Fibroblast of skin of right biceps (primary cell): ENCODE data around the gene ATXN7L3.

ENCODE experiments used
- DNase-seq: peaks from one replicate; pipeline ENCODE4 v3.0.0-alpha.2; 2013

Gene ATXN7L3

DNA sequence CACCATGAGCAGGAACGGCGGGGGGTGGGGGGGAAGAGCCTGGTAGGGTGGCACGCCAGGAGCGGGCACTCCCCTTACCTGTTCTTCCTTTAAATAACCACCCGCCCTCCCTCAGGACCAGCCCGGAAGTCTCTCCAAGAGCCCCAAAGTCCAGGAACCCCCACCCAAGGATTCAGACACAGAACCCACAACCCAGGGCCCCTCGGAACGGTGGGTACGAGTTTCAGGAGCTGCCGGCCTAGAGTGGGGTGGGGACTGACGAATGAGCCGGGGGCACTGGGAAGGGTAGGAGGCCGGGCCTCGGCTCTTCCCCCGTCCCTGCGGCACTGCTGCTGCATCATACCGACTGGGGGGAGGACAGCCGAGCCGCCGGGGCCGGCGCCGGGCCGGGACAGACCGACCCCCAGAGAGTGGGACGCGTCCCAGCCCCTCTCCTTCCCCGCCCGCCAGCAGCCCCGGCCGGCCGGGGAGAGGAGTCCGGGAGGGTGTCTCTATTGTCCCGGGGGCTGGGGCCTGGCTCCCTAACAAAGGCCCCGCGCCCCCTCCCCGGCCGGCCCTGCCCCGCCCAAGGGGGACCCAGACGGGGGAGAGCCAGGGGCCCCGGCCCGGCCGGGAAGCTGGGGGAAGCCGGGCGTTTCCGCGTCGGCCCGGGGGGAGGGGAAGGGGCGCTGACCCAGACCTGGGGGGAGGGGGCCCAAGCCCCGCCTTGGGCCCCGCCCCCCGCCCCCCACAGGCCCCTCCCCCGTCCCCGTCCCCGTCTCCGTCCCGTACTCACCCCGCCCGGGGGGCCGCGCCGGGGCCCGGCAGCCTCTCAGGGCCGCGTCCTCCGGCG lies 747 bp downstream of the ATXN7L3 start:
- peak; percentile 73 for DNase-seq

DNA sequence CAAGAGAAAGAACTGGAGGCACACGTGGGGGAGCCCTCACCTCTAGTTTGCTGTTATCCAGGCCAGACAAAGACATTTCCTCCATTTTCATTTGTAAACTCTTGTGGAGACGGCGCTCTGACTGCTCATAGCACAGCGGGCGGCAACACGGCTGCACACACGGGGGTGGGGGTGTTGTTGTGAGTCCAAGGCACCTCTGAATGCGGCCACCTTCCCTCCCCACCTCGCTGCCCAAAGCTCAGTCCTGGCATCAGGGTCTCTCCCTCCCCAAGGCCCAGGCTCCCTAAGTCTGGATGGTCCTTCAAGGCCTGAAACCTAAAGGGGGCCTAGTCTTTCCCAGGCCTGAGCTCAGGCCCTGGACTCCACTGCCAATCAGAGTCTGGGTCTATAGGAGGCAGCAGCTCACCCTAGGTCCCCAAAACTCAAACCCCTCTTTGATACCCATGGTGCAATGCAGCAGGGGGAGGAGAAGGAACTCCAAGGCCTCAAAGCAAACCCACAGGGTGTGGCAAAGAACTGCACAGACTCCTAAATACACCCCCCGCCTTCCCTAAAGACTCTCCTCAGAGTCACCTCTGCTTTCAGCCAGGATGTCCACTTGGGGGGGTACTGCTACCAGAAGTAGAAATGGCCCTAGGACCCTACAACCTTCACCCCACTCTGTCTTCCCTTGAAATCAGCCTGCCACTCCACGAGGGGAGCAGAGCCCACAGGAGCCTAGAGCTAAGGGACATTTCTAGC lies 1.5 kb downstream of the ATXN7L3 start:
- DNase-seq = peak; percentile 77

DNA sequence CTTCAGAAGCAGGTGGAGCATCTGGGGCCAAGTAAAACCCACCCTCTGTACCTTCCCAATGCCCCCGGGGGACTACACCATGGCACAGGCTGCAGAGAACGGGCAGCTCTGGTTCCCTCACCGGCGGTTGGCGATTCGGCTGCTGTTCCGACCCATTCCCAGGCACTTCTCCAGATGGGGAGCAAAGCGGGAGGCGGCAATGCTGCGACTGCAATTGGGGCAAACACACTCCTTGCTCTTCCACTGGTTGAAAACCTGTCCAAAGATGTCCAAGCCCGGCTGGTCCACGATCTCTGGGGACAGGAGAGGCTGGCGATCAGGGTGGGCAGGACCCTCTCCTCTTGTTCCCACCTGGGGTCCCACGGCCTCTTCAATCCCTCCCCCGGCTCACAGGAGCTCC lies 2.6 kb downstream of the ATXN7L3 start:
- DNase-seq = no peak

DNA sequence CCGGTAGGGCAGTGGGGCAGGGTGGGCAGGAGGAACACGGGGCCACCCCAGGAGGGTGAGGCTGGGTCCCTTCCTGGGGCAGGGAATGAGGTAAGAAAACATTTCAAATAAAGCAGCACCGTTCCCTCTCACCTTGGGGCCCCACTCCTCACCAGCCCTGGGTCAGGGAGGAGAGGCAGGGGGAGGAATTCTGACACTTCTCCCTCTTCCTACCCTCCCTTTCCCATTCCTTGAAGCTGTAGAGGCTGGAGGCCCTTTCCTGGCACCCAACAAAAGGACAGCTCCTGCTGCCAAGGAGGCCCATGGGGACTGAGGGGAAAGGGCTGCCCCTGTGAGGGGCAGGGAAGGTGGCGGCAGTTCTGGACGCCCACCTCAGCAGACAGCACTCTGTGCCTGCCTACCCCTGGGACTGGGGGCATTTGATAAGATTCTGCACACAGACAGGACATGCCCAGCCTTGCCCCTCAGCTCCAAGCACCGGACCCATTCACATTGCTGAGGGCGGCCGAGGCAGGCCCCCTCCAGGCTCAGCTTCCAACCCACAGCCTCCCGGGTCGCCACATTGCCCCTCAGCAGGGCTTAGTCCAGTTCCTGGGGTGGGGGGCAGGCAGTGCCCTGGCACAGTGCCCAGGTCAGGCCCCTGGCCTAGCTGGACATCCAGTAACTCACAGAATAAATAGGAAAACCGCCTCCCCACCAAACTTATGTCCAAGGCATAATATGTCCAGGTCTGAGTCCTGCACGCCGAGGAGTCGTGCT lies 6.2 kb downstream of the ATXN7L3 start:
- DNase-seq = no peak

DNA sequence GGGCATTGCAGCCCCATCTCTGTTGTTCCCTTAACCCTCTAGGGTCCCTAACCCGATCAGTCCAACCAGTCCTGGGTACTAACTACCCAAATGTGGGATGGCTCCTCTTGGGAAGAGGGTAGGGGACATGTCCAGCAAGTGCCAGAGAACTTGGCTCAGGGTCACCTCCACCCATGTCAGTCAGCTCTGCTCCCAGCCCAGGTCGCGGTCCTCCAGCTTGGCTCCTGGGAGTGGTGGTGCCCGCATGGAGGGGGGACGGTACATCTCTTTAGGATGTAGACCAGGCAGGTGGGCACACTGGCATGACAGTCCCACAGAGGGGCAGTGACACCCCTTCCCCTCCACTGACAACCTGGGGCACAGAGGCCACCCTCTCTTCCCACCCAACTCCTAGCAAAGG lies 6.9 kb downstream of the ATXN7L3 start:
- no peak for DNase-seq

DNA sequence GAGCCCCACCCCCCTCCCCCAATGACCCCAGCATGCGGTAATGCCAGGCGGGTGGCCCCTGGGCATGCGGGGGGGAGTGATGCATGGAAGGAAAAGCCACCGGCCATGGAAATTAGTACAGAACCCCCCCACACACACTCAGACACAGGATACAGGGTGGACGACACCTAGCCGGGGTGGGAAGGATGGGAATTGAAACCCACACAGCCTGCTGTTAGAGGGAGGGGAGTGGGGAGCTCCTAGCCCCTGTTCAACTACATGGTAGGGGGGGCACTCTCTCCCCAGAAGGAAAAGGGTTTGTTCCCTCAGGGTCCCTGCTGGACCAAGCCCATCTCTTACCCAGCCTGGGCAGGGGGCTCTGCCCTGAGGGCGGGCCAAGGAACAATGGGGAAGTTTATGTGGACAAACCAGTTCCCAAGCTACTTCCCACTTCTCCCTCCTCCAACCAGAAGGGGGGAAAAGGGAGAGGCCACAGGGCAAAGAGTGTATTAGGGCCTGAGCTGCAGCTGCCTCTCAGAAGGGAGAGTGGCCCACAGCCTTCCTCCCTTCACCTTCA lies 7.7 kb downstream of the ATXN7L3 start:
- no peak for DNase-seq

DNA sequence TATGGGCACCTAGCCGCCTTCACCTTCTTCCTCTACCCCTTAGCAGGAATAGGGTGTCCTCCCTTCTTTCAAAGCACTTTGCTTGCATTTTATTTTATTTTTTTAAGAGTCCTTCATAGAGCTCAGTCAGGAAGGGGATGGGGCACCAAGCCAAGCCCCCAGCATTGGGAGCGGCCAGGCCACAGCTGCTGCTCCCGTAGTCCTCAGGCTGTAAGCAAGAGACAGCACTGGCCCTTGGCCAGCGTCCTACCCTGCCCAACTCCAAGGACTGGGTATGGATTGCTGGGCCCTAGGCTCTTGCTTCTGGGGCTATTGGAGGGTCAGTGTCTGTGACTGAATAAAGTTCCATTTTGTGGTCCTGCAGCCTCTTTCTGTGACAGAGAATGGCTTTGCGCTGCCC lies 8.3 kb downstream of the ATXN7L3 start:
- DNase-seq = no peak

DNA sequence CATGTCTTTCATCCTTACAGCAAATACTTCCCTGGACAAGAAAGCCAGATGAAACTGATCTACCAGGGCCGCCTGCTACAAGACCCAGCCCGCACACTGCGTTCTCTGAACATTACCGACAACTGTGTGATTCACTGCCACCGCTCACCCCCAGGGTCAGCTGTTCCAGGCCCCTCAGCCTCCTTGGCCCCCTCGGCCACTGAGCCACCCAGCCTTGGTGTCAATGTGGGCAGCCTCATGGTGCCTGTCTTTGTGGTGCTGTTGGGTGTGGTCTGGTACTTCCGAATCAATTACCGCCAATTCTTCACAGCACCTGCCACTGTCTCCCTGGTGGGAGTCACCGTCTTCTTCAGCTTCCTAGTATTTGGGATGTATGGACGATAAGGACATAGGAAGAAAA lies 9.2 kb downstream of the ATXN7L3 start:
- no peak for DNase-seq

DNA sequence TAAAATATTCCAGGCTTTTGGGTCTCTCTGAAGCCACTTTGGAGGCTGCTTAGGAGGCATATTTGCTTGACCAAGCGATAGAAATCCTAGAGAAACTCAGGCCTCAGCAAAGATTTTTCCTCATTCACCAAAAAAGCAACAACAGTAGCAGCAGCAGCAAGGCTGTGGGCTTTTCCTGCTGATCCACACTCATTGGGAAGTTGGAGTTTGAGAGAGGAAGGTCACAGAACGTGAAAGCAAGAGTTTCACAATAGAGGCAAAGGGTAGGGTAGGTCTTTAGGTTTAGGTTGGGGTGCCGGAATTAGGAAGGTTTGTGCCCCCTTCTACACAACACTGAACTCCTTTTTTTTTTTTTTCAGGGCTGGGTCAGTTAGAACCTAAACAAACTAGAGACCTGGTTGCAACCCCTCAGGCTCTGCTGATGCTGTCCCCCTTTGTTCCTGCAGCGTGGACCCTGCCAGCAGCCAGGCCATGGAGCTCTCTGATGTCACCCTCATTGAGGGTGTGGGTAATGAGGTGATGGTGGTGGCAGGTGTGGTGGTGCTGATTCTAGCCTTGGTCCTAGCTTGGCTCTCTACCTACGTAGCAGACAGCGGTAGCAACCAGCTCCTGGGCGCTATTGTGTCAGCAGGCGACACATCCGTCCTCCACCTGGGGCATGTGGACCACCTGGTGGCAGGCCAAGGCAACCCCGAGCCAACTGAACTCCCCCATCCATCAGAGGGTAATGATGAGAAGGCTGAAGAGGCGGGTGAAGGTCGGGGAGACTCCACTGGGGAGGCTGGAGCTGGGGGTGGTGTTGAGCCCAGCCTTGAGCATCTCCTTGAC lies 10.9 kb downstream of the ATXN7L3 start:
- no peak for DNase-seq

DNA sequence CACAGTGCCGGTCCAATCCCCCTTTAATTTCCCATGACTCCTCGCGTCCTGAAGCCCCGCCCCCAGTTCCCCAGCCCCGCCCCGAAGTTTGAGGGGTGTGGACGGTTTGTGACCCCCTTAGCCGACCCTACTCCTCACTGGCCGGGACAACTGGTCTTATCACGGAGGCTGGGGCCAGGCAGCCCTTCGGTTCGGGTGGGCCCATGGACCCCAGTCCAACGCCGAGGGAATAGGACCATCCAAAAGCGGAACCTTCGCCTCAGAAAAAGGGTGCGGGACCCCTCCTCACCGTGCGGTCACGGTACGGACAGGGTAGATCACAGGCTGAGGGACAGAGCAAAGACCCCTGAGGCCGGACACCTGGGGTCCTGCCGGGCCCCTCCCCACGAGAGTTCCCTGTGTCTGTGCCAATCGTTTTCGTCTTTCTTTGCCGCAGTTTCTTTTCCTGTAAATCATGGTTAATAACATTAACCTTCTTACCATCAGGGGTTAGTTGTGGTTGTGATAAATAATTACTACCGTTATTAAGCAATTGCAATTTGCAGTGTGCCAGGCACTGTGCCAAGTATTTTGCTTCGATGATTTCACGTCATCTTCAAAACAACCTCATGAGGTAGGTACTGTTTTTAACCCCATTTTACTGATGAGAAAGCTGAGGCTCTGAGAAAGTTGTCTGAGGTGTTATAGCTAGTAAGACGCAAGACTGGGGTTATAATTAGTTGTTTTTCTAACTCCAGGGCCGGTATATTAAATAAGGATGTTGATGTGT lies 12.4 kb downstream of the ATXN7L3 start:
- peak; percentile 34 for DNase-seq

DNA sequence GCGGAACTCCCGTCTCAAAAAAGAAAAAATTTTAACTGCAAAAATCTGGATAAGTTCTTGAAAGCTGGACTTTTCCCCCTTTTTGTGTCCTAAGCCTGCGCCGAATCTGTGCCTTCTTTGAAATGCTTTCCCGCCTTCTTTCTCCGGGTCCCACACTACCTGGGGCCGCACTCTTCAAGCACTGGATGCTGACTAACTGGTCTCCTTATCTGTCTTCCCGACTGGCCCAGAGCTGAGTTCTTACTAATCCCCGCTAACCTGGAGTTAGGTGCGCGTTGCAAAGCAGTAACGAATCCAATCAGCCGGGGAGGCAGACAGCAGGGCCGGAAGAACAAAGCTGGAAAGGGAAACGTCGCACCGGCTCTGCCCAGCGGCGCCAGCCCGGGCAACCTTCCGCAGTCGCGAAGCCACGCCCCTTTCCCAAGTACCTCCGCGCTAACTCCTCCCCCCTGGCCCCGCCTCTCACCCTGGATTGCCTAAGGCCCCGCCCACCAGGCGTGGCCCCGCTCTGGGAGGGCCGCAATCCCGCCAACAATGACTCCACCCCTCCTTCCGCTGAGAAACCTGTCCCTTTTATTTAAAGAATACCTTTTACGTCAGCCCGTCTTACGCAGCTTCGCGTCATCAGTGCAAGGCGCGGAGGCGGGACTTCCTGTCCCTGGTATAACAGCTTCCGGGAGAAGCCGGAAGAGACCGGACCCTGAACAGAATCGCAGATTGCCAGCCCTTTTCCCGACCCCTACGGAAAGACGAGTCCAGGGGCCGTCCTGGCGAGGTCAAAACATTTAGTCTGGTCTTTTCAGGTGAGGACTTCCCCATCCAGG lies 13.2 kb downstream of the ATXN7L3 start, which contains the start of gene TMUB2:
TSS of gene TMUB2 (plus strand) at position 666 of the 824 bp plus-strand sequence. CDS start 737 bp downstream, outside the sequence.
- DNase-seq = peak; percentile 99

DNA sequence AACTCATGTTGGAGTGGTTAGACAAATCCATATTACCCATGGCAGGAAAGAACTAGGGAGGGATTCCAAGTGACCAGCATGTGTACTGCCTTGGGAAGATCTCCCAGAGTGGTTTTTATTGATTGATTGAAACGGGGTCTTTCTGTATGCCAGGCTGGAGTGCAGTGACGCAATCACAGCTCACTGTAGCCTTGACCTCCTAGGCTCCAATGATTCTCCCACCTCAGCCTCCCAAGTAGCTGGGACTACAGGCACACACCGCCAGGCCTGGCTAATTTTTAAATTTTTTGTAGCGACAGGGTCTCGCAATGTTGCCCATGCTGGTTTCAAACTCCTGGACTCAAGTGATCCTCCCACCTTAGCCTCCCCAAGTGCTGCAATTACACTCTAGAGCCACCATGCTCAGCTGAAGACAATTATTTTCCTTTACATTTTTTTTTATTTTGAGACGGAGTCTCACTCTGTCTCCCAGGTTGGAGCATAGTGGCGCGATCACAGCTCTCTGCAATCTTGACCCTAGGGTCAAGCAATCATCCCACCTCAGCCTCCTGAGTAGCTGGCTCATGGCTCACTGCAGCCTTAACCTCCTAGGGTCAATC lies 15.4 kb downstream of the ATXN7L3 start:
- DNase-seq = no peak

DNA sequence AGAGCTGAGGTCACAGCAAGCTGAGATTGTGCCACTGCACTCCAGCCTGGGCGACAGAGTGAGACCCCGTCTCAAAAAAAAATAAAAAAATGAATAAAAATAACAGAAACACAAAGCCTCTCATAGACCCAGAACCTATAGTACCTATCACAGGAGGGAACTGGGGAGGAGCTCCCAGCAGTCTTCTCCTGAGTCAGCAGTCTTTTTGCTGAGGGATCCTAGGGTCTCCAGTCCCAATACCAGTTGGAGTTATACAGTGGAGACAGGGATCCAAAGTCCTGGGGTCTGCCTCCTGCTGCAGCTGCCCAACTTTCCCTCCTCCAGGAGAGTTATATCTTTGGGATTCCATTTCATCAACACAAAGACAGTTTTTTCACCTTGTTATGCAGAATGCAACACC lies 16.7 kb downstream of the ATXN7L3 start:
- no peak for DNase-seq

DNA sequence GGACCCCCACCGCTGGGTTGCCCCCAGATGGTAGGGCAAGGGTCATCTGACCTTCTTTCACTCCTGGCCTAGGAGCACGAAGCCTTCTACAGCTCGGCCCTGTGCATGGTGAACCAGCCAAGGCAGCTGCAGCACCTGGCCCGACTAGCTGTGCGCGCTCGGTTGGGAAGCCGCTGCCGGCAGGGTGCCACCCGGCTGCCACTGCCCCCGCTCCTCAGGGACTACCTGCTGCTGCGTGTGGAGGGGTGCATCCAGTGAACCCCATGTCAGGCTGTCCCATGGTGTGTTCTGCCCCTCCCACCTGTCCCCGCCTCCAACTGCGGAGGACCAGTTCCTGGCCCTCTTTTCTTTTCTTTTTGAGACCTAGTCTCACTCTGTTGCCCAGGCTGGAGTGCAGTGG lies 21.6 kb downstream of the ATXN7L3 start:
- no peak for DNase-seq

DNA sequence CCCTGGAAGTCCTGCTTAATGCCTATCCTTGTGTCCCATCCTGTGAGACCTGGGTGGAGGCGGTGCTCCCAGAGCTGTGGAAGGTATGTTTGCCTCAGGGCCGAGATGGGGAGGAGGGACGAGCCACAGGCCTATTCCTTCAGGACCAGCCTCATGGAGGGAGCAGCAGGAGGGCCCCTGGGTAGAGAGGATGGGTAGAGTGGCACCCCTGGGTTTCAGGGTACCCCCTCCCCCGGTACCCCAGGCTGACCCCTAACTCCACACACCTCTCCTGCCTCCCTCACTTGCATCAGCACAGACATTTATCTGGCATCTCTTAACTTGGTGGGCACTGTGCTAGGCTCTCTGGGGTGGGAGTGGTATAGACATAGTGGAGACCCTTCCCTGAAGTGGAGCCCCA lies 22.0 kb downstream of the ATXN7L3 start:
- no peak for DNase-seq

DNA sequence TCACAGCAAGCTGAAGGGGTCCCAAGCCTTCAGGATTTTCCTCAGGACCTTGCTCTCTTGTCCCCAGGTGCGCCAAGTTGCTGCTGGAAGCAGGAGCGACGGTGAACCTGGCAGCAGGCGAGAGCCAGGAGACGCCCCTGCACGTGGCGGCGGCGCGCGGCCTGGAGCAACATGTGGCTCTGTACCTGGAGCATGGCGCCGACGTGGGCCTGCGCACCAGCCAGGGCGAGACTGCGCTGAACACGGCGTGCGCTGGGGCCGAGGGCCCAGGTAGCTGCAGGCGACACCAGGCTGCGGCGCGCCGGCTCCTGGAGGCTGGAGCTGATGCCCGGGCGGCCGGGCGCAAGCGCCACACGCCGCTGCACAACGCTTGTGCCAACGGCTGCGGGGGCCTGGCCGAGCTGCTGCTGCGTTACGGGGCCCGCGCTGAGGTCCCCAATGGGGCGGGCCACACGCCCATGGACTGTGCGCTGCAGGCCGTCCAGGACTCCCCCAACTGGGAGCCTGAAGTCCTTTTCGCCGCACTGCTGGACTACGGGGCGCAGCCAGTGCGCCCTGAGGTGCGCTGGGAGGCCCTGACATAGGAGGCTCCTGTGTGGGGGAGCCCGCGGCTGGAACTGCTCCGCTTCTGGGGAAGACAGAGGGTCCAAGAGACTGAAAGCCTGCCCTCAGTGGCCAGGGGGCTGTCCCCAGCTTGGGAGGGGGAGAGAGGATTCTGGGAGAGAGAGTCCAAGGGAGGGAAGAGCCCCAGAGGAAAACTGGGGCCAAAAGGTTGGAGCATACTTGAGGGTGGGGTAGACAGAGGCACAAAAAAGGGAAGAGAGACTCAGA lies 22.8 kb downstream of the ATXN7L3 start:
- DNase-seq = no peak

DNA sequence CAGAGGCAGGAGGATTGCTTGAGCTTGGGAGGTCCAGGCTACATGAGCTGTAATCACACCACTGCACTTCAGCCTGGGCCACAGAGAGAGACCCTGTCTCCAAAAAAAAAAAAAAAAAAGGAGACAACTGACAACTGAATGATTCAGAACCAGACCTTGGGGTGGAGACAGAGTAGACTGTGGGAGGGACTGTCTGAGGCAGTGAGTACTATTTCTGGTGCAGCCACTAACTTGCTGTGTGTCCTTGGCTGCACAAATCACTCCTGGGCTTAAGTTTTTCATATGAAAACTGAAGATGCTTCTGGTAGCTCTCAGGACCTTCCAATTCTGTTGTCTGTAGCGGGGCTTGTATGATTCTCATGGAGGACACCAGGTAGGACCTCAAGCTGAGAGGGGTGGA lies 23.4 kb downstream of the ATXN7L3 start:
- no peak for DNase-seq

DNA sequence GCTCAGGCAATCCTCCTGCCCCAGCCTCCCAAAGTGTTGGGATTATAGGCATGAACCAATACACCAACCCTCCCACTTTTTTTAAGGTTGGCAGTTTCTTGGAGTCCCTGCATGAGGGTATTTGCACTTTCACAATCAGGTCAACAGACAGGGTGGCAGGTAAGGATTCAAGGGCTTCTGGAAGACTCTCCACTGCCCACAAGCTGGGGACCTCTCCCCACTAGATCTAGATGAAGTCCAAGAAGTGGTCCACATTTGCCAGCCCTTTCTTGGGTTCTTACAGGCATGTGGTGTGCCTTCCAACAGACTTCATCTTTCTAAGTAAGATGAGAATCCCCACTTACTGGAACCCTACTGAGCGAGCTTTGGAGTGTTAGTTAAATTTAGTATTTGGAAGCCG lies 25.3 kb downstream of the ATXN7L3 start:
- DNase-seq = no peak

DNA sequence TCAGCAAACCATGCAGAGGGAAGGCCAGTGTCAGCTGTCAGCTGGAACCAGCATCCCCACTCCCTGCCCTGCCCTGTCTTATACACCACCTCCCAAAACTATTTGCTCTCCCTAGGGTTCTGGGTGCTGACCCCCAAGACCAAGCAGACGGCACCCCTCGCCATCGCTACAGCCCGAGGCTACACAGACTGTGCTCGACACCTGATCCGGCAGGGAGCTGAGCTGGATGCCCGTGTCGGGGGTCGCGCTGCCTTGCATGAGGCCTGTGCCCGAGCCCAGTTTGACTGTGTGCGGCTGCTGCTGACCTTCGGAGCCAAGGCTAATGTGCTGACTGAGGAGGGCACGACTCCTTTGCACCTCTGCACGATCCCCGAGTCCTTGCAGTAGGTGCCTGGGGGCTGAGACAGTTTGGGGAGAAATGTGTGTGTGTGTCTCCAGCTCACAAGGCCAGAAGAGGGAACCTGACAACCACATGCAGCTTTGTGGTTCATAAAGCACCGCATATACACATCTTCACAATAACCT lies 27.7 kb downstream of the ATXN7L3 start:
- DNase-seq = no peak
